ENCODE data around the gene SIK1.
"Not testable (repeated sequence)": the region's sequence is repeated elsewhere in the genome, so short reads cannot be mapped to it uniquely, and the experiment has no call there.

The SIK1 gene

GRCh38 chr21:43396788-43397438, 30.0 kb downstream of the SIK1 start:
- DNase-seq (ENCODE audit: low read depth in 2 of 2), result not testable (repeated sequence)

DNA sequence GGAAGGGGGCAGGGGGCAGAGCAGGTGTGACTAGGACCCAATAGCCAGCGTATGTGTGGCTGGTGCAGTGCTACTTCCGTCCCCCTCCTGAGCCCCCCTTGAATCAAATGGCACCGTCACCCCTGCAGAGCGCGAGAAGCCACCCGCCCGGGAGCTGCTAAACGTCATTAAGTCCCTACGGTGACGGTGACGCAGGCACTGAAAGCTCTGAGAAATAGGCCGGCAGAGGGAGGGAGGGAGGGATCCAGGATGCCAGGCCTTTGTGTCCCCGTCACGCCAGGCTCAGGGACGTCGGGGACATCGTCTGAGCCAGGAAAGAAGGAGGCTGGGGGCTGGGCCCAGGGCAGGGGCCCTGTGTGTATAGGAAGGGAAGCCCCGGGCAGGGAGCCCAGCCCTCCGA, 43.6 kb downstream of the SIK1 start:
- not testable (repeated sequence) for DNase-seq (ENCODE audit: low read depth in 2 of 2)

GRCh38 chr21:43382902-43383301, 44.0 kb downstream of the SIK1 start:
- DNase-seq (ENCODE audit: low read depth in 2 of 2), result not testable (repeated sequence)

GRCh38 chr21:43380852-43381533, 45.9 kb downstream of the SIK1 start:
- DNase-seq (ENCODE audit: low read depth in 2 of 2), result not testable (repeated sequence)

DNA sequence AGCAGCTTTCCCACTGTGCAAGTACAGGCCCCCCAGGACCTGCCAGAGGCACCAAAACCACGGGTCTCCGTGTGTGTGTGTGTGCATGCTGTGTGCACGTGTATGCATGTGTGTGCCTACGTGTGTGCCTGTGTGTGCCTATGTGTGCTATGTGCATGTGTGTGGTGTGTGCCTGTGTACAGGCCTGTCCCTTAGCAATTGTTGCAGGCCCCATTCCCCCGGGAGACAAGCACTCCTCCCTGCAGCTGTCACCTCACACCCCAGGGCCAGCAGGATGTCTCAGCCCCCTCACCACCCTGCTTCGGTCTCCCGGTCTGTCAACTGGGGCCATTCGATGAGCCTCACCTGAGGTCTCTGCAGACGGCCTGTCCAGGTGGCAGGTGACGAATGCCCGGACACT, 46.6 kb downstream of the SIK1 start:
- not testable (repeated sequence) for DNase-seq (ENCODE audit: low read depth in 2 of 2)

DNA sequence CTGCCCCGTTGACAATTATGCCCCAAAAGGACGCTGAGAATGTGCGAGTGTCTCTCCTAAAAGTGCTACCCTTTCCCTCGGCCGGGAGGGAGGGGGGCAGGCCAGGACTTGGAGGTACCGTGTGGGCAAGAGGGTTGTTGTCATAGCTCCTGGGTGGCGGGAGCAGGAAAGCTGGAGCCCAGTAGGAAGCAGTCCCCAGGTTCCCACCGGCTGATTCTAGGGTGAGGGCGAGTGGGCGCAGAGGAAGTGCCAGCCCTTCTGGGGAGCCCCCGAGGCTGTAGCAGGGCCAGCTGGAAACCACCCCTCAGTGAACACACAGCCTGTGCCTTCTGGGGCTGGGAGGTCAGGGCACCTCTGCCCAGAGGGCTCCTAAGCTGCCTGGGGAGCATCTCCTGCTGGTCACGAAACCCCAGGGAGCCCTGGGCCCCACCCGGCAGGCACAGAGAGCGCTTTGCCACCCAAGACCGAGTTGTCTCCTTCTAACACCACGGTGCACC, 47.3 kb downstream of the SIK1 start:
- not testable (repeated sequence) for DNase-seq (ENCODE audit: low read depth in 2 of 2)

DNA sequence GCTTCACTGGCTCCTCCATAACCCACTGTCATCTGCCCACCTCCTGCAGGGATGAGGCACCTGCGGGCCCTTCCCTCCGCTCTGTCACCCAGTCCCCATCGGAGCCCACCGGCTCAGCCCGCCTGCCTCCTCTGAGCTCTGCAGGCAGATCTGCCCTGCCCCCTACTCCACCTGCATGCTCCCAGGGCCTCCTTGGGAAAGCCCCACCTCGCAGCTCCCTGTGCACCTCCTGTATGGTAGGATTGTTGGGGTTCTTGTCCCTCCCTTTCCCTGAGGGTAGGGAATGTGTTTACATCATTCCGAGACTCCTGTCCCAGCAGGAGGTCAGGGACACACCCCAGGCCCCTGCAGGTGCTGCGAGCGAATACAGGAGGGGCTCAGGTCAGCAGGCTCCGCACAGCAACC, 50.5 kb downstream of the SIK1 start:
- no peak for DNase-seq (ENCODE audit: low read depth in 2 of 2)

GRCh38 chr21:43375837-43376477, 51.0 kb downstream of the SIK1 start:
- no peak for DNase-seq (ENCODE audit: low read depth in 2 of 2)

DNA sequence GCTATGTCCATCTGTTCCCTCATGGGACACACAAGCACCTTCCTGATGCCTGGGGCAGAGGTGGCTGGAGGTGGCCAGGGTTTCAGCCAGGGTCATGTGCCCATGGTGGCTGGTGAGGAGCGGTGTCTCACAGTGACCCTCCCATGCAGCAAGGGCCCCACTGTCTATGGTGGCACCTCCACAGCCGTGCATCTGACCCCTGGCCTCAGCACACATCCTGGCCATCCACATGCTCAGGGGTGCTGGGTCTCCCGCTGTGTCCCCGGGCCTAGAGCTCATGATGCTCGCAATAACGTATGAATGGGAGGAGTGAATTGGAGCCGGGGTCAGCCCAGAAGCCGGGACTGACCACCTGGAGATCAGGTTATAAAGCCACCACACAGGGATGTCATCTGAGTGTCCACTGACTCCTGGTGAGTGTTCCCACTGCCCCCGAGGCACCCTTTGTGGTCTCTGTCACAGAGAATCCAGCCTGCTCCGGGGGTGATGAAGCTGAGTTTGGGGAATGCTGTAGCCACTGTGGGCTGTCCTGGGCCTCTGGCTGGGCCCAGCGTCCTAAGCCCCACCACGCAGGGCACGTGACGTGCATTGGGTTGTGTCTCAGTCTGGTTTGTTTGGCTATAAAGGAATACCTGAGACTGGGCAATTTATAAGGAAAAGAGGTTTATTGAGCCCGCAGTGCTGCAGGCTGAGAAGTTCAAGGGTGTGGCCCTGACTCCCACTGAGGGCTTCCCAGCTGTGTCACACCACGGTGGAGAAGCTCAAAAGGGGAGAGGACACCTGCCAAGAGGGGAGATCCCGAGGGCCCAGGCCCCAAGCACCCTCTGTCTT, 51.7 kb downstream of the SIK1 start:
- no peak for DNase-seq (ENCODE audit: low read depth in 2 of 2)

DNA sequence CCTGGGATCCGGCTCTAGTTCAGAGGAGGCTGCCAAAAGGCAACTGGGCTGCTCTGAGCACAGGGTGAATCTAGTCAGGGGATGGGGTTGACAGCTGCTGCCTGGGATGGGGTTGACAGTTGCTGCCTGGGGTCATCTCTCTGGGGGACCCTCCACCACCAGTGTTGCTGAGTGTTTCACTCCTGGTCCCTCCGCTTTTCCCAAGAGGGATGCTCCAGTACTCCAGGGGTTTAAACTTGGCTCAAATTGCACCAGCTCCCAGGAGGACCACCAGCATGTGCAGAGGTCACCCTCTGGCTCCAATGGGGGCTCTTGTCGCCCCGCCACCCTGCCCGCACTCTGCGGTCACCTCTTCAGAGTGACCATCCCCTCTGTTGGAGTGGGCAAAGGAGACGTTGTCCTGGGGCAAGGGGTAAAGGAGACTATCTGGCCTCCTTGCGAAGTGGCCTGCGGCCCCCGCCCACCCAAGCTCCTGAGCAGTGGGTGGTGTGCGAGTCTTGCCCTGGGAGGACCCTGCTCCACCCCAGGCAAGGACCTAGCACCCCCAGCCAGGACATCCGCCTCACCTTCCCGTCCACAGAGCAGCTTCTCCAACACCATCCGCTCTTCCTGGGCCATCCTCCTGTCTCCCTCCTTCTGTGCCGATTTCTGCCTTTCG, 52.6 kb downstream of the SIK1 start:
- DNase-seq (ENCODE audit: low read depth in 2 of 2), result no peak

DNA sequence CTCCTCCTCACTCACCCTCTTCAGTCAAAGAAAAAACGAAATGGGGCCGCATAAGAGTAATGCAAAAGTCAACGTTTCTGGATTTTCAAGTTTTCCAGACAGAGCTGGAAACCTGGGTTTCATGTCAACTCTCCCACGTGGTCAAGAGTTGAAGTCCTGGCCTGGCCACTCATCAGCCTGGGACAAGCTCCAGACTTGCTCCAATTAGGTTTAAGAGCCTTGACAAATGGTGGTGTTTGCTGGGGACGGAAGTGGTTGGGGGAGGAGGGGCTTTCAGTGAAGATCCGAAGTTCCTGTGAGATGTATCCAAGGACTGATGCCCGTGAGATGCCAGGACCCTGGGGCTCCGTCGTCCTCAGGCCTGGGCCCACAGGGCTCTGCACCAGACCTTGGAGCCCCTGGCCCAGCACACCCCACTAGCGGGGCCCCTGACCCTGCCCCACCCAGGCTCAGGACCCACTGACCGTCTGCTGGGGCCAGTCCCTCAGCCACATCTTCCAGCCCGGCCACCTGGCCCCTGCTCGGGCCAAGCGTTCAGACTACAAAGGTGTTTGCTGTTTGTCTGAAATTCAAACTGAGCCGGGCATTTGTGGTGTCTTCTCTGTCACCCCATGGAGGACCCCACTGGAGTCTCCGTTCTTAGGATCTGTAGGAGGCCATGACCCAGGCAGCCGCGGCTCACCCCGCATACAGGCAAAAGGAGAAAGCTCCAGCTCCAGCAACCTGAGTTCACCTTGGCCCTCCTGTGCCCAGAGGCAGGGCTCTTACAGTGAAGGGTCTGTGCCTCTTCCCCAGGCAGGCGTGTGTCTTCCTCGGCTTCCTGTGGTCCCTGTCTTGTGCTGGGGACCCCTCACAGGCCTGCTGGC, 53.3 kb downstream of the SIK1 start:
- DNase-seq (ENCODE audit: low read depth in 2 of 2), result no peak

DNA sequence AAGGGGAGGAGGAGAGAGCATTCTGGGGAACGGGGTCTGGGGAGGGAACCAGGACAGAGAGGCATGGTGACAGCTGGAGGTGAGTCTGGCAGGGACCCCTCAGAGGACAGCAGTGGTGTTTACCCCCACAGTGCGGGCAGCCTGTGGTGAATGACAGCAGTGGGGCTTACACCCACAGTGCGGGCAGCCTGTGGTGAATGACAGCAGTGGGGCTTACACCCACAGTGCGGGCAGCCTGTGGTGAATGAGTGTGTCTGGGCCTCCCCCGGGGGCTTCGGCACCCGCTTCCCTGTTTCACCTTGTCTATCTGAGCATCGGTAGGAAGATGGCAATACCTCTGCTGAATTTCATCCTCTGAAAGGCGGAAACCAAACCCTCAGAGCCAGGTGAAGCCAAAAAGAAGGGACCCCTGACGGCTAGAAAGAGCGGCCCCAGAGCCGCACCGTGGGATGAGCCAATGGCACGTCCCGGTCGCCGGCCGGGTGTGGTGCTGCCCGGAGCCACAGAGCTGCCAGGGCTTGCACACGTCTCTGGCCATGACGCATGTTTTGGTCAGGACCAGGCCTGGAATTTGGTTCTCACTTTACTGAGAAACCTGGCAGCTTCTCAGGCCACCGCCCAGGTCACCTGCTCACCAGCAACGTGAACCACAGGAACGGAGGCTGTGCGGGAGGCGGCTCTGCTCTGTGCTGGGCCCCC, 54.1 kb downstream of the SIK1 start:
- no peak for DNase-seq (ENCODE audit: low read depth in 2 of 2)

DNA sequence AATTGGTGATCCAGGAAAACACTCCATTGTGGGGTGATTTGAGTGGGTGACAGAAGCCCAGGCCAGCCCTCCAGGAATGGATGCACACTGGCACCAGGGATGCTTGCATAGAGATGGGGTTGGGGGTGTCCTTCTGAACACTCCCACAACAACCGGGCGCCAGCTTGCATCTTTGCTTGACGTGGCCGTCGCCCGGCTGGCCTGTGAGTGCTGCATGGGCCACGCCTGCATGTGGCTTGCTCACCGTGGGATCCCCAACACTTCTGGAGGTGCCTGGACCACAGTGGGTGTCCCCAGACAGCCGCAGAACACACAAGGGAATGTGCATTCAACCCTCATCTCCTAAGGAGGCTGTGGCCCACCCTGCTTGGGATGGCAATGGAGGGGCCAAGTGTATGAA, 55.1 kb downstream of the SIK1 start:
- no peak for DNase-seq (ENCODE audit: low read depth in 2 of 2)

DNA sequence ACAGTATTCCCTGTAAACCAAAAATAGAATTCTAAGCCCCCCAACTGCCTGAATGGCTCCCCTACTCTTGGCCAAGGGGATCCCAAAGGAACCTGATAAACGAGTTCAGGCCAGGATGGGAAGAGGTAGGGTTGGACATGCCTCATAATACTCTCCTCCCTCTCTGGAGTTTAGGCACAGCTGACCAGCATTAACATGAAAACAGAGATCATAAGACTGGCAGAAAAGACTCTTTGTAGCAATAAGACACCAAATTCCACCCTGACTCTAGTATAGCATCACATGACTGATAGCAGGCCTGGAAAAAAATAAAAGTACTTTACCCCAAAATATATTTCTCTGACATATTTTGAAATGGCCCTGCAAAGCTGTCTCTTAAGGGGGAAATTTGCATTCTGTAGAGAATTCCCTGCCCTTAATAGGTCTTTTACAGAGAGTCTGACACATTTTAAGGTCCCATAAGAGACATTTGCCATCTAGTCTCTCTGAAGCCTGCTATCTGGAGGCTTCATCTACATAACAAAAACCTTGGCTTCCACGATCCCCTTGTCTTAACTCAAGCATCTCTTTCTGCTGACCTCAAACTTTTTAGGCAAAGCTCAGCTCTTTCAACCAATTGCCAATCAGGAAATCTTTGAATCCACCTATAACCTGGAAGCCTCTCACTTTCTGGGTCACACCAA, 55.9 kb downstream of the SIK1 start:
- DNase-seq (ENCODE audit: low read depth in 2 of 2), result no peak

- DNase-seq (ENCODE audit: low read depth in 2 of 2), result no peak
Observed at GRCh38 chr21:43370091-43370658, 56.8 kb downstream of the SIK1 start.

DNA sequence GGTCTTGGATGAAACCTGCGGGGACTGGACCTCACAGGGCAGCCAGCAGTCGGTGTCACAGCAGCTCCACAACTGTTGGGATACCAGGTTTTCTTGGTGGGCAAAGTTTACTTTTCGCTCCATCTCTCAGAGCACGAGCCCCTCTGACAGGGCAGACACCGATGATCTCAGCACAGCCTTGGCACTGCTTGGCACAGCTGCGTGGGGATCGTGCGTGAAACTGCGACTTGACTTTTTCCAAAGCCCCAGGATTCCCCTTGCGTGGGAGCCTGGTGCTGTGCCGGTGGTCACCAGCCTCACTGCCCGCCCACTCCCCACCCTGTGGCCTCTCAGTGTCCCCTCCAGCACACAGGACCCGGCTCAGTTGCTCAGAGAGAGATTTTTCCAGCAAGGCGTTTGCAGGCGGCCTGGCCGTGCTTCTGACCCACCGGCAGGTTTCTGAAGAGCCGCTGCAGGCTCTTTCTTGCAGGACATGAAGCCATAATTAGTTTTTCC, 57.3 kb downstream of the SIK1 start:
- DNase-seq (ENCODE audit: low read depth in 2 of 2), result no peak

GRCh38 chr21:43369124-43369523, 57.8 kb downstream of the SIK1 start:
- DNase-seq (ENCODE audit: low read depth in 2 of 2), result no peak

DNA sequence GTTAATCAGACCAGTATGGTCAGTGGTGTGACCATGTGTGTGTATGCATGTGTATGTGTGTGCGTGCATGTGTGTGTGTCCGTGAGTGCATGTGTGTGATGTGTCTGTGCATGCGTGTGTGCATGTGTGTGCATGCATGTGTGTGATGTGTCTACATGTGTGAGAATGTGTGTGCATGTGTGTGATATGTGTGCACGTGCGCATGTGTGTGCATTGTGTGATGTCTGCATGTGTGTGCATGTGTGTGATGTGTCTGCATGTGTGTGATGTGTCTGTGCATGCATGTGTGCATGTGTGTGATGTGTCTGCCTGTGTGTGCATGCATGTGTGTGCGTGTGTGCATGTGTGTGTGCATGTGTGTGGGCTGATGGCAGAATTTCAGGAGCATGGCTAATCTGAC, 58.2 kb downstream of the SIK1 start:
- no peak for DNase-seq (ENCODE audit: low read depth in 2 of 2)

DNA sequence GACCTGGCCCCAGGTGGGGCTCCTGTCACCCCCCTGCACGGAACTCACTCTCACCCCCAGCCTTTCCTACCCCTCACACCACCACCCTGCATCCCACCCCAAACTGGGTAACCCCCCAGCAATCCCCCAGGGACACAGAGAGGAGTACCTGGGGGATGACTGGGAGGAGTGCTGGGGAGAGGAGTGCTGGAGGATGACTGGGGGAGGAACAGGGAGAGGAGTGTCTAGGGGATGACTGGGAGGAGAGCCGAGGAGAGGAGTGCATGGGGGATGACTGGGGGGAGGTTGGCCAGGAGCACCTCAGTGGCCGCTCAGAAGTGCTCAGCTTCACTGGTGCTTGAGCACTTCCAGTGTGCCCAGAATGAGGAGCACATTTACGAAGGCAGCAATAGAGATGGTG, 59.1 kb downstream of the SIK1 start:
- no peak for DNase-seq (ENCODE audit: low read depth in 2 of 2)

Measured in stimulated activated CD4-positive, alpha-beta T cell treated with anti-CD3 and anti-CD28 coated beads, Interleukin-4, amount 100 ng/mL, for 48 hours (primary cell).